Adrenal gland (tissue), 5 donors: Measurements from ENCODE around the gene RYR2.

ENCODE experiments used
- CTCF ChIP-seq, 6 experiments: fragments of 450-650 bp in 4 of 6; fragments of 200-600 bp in 2 of 6; sonication (generic) in 1 of 6; IDR thresholded peaks; 1 replicate in 5 of 6; 2 replicates in 1 of 6; pipeline versions ENCODE4 v1.5.1 to v1.8.0; 2016 to 2021; ENCODE audit warnings: antibody characterized with exemption in 6 of 6, mild to moderate bottlenecking in 2 of 6, moderate library complexity in 1 of 6
- POLR2A ChIP-seq, 2 donors: fragments of 450-650 bp; IDR thresholded peaks; one replicate each; pipeline ENCODE4 v1.6.1; 2017; ENCODE audit warnings: antibody characterized with exemption in 2 of 2, mild to moderate bottlenecking in 2 of 2, moderate library complexity in 1 of 2
- donor health status: DM: no; HTN: no; CAD: no.

- TF ChIP-seq CTCF (IDR thresholded peaks at IDR 0.05) (no peak), POLR2A (IDR thresholded peaks at IDR 0.05) (no peak)
Observed at GRCh38 chr1:237353918-237354317, 311.9 kb downstream of the RYR2 start.
